ENCODE data around the gene FKBP10.
"Not testable (repeated sequence)": the region's sequence is repeated elsewhere in the genome, so short reads cannot be mapped to it uniquely, and the experiment has no call there.

The FKBP10 gene

DNA sequence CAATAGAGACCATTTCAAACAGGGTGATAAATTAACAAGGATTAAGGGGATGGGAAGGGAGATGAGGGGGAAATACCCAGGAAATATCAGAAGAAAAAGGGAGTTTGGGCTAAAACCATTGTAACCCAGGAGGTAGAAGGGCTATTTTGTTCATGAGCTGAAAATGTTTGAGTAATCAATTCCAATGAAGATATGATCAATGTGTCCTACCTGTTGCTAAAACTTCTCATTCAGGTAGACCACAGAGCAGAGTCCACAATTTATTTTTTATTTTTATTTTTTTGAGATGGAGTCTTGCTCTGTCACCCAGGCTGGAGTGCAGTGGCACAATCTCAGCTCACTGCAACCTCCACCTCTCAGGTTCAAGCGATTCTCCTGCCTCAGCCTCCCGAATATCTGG, 26.6 kb downstream of the FKBP10 start:
- DNase-seq (ENCODE audit: low spot score): not testable (repeated sequence)

DNA sequence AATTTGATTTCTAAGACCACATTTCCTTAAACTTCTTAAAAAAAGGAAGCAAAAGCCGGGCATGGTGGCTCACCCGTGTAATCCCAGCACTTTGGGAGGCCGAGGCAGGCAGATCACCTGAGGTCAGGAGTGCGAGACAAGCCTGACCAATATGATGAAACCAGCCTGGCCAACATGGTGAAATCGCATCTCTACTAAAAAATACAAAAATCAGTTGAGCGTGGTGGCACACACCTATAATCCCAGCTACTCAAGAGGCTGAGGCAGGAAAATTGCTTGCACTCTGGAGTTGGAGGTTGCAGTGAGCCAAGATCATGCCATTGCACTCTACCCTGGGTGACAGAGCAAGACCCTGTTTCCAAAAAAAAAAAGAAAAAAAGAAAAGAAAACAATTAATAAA, 28.0 kb downstream of the FKBP10 start:
- DNase-seq (ENCODE audit: low spot score): not testable (repeated sequence)

DNA sequence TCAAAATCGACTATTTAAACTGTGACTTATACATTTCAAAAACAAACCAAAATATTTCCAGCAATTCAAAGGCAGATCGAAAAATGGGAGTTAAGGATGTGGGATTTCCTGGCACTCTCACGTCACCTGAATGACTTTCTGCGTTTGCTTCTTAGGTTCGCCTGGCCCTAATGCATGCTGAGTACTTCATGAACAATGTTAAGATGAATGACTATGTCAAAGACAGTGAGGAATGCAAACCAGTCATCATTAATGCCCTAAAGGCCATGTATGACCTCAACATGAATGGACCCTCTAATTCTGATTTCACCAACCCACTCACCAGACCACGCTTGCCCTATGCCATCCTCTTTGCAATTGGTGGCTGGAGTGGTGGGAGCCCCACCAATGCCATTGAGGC, 32.2 kb downstream of the FKBP10 start:
- DNase-seq (ENCODE audit: low spot score): no peak

DNA sequence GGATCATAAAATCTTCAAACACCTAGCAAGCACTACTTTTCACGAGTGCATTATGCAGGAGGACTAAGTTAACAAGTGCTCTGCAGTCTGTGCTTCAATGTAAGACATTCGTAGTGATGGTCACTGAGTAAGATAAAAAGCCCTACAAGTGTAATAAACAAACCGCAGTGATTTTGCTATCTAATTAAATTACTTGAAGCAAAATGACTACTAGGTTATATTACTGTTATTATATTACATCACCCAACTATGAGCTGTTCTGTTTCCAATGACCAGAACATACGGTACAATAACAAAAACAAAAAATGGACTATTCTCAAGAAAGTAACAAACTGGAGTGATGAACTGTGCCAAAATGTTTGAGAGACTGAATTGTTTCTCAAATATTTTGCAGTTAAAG, 36.0 kb downstream of the FKBP10 start:
- DNase-seq (ENCODE audit: low spot score): no peak

DNA sequence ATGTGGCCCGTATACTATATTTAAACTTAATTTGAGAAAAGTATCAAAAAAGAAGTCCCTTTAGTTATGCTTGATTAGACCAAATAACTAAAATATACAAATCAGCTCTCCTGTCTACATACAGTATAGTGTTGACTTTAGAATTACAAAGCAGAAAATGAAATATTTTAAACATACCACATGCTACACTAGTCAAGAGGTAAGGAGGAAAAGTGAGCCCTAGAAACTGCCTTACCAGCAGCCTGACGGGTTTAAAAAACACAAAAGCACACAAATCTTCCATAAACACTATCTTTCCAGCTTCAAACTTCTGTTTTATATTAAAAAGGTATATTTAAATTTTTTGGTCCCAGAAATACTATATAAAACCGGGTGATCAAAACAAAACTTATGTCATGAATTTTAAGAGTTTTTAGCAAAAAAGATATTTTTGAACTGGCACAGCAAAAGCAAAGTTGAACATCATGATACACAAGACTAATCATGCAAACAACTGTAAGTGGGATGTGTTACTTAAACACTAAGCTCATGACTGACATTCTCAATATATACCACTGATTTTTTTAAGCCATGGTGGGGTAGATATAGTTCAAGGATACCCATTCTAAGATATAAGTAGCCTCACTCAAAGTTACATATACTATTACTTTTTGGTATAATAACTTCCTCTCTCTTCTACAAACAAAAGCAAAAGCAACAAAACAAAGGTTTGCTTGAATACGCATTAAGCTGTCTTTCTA, 36.6 kb downstream of the FKBP10 start:
- no peak for DNase-seq (ENCODE audit: low spot score)

DNA sequence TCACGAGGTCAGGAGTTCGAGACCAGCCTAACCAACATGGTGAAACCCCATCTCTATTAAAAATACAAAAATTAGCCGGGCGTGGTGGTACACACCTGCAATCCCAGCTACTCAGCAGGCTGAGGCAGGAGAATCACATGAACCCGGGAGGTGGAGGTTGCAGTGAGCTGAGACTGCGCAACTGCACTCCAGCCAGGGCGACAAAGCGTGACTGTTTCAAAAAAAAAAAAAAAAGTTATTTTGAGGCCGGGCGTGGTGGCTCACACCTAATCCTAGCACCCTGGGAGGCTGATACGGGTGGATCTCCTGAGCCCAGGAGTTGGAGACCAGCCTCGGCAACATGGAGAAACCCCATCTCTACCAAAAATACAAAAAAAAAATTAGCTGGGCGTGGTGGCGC, 38.6 kb downstream of the FKBP10 start:
- not testable (repeated sequence) for DNase-seq (ENCODE audit: low spot score)

DNA sequence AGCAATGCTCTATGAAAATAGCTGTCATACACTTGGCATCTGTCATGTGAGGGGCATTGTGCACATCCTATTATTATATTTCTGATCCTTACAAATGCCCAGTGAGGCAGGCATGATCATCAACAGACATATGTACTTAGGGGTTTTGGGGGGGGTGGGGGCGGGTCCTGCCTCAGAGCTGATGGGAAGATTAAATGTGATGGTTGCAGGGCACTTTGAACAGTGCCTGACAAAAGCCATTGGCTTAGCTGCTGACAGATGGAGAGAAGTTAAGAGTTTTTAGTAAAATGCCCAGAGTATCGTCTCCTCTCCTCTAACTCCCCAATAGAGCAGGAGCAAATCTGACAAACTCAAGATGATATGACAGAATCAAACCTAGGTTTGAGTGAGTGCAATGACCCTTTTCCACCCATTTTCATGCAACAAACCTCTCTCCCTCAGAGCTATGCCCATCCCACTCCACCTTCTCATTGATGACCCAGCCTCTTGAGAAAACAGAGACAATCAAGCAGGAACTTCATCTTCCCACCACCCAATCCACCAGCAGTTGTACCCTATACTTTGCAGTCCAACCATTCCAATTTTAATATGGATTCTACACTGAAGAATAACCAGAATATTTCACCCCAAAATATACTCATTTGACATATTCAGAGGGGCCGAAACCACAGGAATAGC, 47.6 kb downstream of the FKBP10 start:
- DNase-seq (ENCODE audit: low spot score): no peak

DNA sequence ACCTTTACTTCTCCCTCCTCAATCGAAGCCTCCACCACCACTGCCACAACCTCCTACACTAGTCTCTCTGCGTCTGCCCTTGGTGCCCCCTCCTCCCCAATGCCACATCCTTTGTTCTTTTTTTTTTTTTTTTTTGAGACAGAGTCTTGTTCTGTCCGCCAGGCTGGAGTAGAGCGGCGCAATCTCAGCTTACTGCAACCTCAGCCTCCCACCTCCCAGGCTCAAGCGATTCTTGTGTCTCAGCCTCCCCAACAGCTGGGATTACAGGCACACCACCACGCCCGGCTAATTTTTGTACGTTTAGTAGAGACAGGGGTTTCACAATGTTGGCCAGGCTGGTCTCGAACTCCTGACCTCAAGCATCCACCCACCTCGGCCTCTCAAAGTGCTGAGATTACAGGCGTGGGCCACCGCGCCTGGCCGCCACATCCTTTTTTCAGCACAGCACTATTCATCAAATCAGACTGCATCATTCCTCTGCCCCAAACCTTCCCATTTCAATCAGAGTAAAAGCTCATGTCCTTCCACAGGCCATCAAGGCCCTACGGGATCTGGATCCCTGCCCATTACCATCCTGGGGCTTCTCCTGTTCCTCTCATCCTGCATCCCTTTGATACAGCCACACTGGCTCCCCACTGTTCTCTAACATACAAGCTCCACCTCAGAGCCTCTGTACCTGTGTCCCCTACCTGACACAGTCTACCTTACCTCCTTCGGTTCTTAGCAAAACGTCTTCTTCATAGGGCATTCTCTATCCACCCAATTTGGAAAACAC, 50.5 kb downstream of the FKBP10 start:
- DNase-seq (ENCODE audit: low spot score): no peak

DNA sequence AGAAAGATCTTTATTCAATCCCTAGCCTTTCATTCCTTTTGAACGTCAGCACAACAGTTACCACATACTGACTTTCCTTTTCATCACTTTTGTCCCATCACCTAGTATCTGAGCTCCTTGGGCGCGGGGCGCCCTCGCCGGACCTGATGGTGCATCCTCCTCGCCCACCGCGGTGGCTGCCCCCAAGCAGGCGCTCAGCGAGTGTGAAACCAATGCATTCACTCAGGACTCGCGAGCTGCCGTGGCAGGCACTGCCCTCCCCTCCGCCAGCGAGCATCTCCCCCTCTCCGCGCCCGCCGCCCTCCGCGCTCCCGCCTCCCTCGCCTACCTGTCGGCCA, 51.7 kb downstream of the FKBP10 start:
- no peak for DNase-seq (ENCODE audit: low spot score)

DNA sequence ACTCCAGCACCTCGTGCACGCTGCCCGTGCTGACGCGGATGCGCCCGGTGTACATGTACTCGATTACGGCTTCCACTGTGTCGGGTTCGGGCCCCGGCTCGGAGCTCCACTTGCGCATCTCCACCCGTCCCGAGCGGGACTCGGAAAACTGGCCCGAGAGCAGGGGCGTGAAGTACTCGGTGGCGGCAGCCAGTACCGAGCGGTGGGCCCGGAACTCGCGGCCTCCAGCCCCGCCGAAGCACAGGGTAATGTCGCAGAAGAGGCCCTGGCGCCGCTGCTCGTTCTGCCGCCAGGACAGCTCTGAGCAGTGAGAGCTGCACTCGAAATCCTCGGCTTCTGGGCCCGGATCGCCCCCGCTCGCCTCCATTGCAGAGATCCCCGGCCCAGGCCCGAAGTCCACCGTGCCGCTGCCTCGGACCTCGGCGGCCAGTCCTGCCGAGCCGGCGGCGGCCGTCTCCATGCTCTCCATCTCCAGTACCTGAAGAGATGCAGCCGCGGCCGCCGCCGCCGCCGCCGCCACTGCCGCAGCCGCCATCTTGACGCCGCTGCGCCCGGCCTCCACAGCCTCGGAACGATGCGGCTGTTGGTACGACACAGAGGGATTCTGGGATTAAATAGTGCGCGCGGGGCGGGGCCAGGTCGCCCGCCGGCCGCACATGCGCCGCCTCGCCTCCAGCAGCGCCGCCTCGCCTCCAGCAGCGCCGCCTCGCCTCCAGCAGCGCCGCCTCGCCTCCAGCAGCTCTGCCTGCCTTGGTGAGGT, 52.2 kb downstream of the FKBP10 start, which contains the start of gene KLHL11:
Gene KLHL11, minus strand, starts transcription at position 588 of the 760 bp plus-strand sequence. Its CDS starts 53 bp downstream, at position 535.
- peak; percentile 92 for DNase-seq (ENCODE audit: low spot score)

DNA sequence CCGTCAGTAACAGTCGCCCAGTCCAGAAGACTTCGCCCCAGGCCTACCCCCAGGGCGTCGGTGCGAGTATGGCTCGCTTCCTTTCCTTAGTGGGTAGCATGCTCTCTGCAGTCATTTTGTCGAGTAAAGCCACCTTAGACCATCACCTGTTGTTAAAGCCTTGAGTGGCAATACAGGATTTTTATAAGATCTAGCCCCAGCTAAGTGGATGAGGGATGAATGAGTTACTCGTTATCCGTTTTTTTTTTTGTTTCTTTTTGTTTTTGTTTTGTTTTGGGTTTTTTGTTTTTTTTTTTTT, 52.7 kb downstream of the FKBP10 start:
- no peak for DNase-seq (ENCODE audit: low spot score)

DNA sequence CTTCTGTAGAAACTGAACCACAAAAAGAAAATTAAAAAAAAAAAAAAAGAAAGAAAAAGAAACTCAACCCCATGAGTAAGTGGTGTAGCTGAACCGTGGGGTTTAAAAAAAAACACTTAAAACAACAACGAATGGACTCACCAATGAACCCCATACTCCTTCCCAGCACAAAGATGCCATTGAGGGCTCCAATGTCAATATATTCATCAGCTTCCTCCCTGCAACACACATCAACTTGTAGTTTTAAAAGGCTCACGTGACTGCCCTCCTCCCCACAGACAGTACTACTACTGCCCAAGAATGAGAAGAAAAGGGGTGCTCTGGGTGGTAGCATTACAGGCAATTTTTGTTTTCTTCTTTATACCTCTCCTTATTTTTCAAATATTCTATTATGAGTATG, 55.8 kb downstream of the FKBP10 start:
- DNase-seq (ENCODE audit: low spot score): no peak

DNA sequence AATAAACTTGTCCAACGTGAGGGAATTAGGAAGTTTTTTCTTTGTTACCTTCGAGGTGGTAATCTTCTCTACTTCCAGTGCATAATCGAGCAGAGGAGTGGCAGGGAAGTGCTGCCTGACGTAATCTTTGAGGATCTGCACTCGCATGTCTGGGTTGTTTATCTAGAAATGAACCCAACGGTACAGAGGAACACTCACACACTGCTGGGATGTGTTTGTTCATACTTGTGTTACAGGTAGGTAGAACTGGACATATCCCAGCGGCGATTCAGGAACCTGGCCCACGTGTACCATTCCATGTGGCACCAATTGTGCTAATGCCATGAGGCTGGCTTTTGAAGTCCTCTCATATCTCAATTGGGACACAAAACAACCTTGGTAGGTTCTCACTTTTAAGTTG, 56.6 kb downstream of the FKBP10 start:
- DNase-seq (ENCODE audit: low spot score): no peak

DNA sequence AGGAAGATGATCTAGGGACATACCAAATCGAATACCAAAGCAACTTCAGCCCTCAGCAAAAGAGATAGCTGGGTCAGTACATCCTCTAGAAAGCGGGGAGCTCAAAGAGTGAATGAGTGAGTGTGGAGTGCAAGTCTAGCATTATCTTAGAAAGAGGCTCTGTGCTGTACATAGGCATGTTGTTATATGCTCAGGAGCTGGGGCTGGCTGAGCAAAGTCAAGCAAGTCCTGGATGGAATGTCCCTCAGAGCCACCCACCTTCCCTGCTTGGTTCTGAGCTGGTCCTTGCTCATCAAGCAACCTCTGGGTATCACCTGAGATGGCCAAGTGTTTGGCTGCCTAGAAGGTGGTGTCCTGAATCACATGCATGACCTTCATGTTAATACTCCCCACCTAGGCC, 57.3 kb downstream of the FKBP10 start:
- no peak for DNase-seq (ENCODE audit: low spot score)

DNA sequence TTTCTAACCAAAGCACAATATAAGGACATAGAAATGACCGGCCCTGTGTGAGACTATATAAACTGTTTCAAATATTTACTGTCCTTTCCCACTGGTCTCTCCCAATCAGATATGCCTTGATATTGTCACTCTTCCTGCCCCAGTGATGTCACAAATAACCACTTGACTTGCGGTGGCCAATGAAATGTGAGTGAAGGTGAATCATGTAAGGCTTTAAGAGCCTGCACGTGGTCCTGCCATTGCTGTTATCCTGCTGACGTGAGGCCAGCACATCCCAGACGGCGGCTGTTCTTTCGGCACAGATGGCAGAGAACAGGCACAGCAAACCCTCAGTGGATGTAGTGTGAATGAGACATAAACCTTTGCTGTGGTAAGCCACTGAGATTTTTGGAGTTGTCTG, 57.8 kb downstream of the FKBP10 start:
- DNase-seq (ENCODE audit: low spot score): no peak

DNA sequence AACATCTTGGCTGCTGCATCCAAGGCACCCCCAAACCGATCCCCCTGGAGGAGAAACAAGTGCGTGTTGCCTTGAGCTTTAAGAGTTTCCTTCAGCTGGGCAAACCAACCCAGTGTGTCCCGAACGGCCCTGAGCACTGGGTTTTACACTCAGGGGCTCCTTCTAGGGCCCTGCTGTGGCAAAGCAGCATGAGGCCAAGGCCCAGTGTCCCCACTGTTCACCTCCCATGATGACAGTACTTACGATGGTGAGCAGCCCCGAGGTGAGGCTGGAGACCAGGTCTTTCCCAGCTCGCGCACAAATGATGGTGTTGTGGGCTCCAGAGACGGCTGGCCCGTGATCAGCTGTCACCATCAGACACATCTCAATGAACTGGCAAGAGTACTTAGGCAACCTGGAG, 59.0 kb downstream of the FKBP10 start:
- no peak for DNase-seq (ENCODE audit: low spot score)

Measured in putamen (tissue), 1 donor.